ENCODE results near the gene STK11. TPM values are rescaled to one million over a fixed set of nuclear protein-coding genes. Genes with fewer than 3 reads are reported as not detected.

STK11 gene
- total RNA-seq, 1 experiment from 2014 or later: 56.7 TPM

DNA sequence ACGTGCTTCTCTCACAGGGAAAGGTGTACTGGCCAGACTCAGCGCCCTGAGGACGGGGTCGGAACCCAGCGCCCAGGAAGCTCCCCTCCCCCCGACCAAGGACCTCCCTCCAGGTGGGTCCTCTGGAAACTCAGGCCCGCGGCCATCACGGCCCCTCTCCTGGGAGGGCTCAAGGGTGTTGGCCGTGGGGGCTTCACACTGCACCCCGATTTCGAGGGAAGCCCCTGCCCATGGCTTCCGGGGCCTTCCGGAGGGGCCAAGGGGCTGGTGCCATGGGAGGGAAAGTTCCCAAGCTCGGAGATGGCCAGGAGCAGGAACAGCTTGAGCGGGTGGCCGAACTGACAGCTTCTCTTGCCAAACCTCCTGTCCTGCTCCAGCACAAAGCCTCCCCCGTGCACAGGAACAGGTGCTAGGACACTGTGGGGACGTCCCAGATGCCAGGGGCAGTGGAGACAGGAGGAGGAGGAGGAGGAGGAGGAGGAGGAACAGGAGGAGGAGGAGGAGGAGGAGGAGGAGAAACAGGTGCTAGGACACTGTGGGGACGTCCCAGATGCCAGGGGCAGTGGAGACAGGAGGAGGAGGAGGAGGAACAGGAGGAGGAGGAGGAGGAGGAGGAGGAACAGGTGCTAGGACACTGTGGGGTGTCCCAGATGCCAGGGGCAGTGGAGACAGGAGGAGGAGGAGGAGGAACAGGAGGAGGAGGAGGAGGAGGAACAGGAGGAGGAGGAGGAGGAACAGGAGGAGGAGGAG lies 41.5 kb upstream of the STK11 start:
- H3K27ac Mint-ChIP-seq (ENCODE audit: unreplicated experiment): no peak overlapping the region
- intact Hi-C loops (cut with micrococcal nuclease; ENCODE audit: unreplicated experiment): no loop called here
- no peaks in the 10 kb centered on the region for H3K9me3 Mint-ChIP-seq (ENCODE audit: unreplicated experiment)
- H3K27me3 ChIP-seq (replicated peaks; ENCODE audit: control insufficient read depth, insufficient read depth, low read length): no peaks in the 10 kb centered on the region
- BruUV-seq (replicated peaks): no TSS peak
- H3K27me3 Mint-ChIP-seq (ENCODE audit: insufficient read depth, unreplicated experiment): no peaks in the 10 kb centered on the region
- H3K4me3 Mint-ChIP-seq (ENCODE audit: unreplicated experiment): no peak overlapping the region
- H3K9me3 ChIP-seq: no peaks in the 10 kb centered on the region
- no peak for DNase-seq
- peaks cover 1% of the 10 kb centered on the region for H3K36me3 ChIP-seq (ENCODE audit: control insufficient read depth, insufficient read depth, low read length)
- POLR2A ChIA-PET: no interaction called here
- peaks cover 5% of the 10 kb centered on the region for H3K4me1 Mint-ChIP-seq (ENCODE audit: low read depth, unreplicated experiment)
- H3K4me3 ChIP-seq (ENCODE audit: low read depth, low read length): no peak overlapping the region
- CTCF ChIA-PET: no interaction called here
- TF ChIP-seq, protein P1, sequence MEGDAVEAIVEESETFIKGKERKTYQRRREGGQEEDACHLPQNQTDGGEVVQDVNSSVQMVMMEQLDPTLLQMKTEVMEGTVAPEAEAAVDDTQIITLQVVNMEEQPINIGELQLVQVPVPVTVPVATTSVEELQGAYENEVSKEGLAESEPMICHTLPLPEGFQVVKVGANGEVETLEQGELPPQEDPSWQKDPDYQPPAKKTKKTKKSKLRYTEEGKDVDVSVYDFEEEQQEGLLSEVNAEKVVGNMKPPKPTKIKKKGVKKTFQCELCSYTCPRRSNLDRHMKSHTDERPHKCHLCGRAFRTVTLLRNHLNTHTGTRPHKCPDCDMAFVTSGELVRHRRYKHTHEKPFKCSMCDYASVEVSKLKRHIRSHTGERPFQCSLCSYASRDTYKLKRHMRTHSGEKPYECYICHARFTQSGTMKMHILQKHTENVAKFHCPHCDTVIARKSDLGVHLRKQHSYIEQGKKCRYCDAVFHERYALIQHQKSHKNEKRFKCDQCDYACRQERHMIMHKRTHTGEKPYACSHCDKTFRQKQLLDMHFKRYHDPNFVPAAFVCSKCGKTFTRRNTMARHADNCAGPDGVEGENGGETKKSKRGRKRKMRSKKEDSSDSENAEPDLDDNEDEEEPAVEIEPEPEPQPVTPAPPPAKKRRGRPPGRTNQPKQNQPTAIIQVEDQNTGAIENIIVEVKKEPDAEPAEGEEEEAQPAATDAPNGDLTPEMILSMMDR (IDR thresholded peaks at IDR 0.05; ENCODE audit: insufficient read depth in 1 of 2, low read depth in 1 of 2, low read length in 1 of 2, severe bottlenecking in 1 of 2, unreplicated experiment in 1 of 2): no peak
- no peaks in the 10 kb centered on the region for H3K4me1 ChIP-seq
- peaks cover 22% of the 10 kb centered on the region for H3K36me3 Mint-ChIP-seq (ENCODE audit: insufficient read depth, unreplicated experiment)

DNA sequence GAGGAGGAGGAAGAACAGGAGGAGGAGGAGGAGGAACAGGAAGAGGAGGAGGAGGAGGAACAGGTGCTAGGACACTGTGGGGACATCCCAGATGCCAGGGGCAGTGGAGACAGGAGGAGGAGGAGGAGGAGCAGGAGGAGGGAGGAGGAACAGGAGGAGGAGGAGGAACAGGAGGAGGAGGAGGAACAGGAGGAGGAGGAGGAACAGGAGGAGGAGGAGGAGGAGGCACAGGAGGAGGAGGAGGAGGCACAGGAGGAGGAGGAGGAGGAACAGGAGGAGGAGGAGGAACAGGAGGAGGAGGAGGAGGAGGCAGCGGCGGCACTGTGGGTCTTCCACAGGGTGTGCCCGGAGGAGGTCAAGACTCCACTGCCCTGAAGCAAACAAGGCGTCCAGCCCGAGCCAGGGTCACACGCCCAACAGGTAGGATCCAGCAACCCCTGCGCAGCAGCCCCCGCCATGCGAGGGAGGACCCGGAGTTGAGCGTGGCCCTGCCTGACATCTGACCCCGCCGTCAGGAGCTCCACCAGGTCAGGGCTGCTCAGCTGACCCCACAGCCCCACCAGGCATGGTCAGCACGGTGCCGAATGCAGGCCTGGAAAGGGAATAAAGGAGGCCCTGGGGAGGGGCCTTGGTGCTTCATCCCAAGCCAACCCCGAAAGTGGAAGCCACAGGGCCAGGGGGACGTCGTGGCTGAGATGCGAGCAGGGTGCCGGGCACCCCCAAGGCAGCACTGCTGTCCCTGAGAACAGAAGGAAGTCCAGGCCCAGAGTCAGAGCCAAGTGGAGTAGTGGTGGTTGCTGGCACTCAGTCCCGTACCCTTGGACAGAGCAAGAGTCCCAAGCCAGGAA lies 40.7 kb upstream of the STK11 start:
- peaks cover 1% of the 10 kb centered on the region for H3K36me3 ChIP-seq (ENCODE audit: control insufficient read depth, insufficient read depth, low read length)
- ChIA-PET CTCF (no interaction called here), POLR2A (no interaction called here)
- no peak overlapping the region for H3K4me3 Mint-ChIP-seq (ENCODE audit: unreplicated experiment)
- no peak overlapping the region for H3K4me3 ChIP-seq (ENCODE audit: low read depth, low read length)
- no peak for DNase-seq
- no peak overlapping the region for H3K27ac Mint-ChIP-seq (ENCODE audit: unreplicated experiment)
- H3K4me1 ChIP-seq: 0 out of 2 replicates have a peak, but pooled peaks cover 3% of the 10 kb centered on the region
- H3K4me1 Mint-ChIP-seq (ENCODE audit: low read depth, unreplicated experiment): peaks cover 5% of the 10 kb centered on the region
- H3K27me3 Mint-ChIP-seq (ENCODE audit: insufficient read depth, unreplicated experiment): no peaks in the 10 kb centered on the region
- no TSS peak for BruUV-seq (replicated peaks)
- peaks cover 23% of the 10 kb centered on the region for H3K36me3 Mint-ChIP-seq (ENCODE audit: insufficient read depth, unreplicated experiment)
- no peaks in the 10 kb centered on the region for H3K27me3 ChIP-seq (replicated peaks; ENCODE audit: control insufficient read depth, insufficient read depth, low read length)
- intact Hi-C loops (cut with micrococcal nuclease; ENCODE audit: unreplicated experiment): no loop called here
- no peaks in the 10 kb centered on the region for H3K9me3 ChIP-seq
- H3K9me3 Mint-ChIP-seq (ENCODE audit: unreplicated experiment): no peaks in the 10 kb centered on the region
- TF ChIP-seq, protein P1 (IDR thresholded peaks at IDR 0.05; ENCODE audit: insufficient read depth in 1 of 2, low read depth in 1 of 2, low read length in 1 of 2, severe bottlenecking in 1 of 2, unreplicated experiment in 1 of 2): no peak

DNA sequence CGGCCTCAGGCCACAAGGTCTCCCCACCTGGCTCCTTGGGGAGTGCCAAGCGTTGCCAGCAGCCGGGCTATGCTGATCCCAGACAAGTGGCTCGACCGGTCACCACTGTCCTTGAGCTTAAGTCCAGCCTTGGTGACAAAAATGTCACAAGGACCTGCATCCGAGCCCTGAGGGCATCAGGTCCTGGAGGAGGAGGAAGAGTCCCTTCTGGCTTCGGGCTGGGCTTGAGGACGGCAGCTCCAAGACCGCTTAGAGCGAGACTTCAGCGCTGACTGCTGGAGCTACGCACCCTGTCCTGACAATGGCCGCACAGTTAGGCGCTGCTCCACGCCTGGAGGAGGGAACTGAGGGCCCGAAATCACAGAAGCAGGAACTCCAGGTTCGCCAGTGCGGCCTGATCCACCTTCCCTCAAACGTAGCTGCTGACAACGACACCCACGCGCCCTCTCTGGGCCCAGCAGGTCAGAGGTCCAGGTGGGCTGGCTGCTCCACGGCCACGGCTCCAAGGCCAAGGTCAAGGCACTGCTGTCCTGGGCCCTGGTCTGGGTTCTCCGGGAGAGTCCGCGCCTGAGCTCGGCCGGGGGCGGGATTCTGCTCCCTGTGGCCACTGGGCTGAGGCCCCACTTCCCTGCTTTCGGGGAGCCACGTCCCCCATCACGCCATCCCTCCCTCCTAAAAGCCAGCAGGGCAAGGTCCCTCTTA lies 38.6 kb upstream of the STK11 start:
- no peaks in the 10 kb centered on the region for H3K27me3 Mint-ChIP-seq (ENCODE audit: insufficient read depth, unreplicated experiment)
- Histone ChIP-seq H3K36me3 (ENCODE audit: control insufficient read depth, insufficient read depth, low read length) (no peaks in the 10 kb centered on the region), H3K27me3 (replicated peaks; ENCODE audit: control insufficient read depth, insufficient read depth, low read length) (no peaks in the 10 kb centered on the region), H3K4me1 (0 out of 2 replicates have a peak, but pooled peaks cover 3% of the 10 kb centered on the region), H3K4me3 (ENCODE audit: low read depth, low read length) (no peak overlapping the region), H3K9me3 (no peaks in the 10 kb centered on the region)
- H3K36me3 Mint-ChIP-seq (ENCODE audit: insufficient read depth, unreplicated experiment): peaks cover 17% of the 10 kb centered on the region
- TF ChIP-seq, protein P1 (IDR thresholded peaks at IDR 0.05; ENCODE audit: insufficient read depth in 1 of 2, low read depth in 1 of 2, low read length in 1 of 2, severe bottlenecking in 1 of 2, unreplicated experiment in 1 of 2): no peak
- no TSS peak for BruUV-seq (replicated peaks)
- H3K4me3 Mint-ChIP-seq (ENCODE audit: unreplicated experiment): no peak overlapping the region
- POLR2A ChIA-PET: interaction anchor here (0.6 kb wide), 1 partner anchor 139 kb away, joined by 8 read pairs; no protein-coding TSS in a partner anchor
- H3K27ac Mint-ChIP-seq (ENCODE audit: unreplicated experiment): no peak overlapping the region
- intact Hi-C loops (cut with micrococcal nuclease; ENCODE audit: unreplicated experiment): no loop called here
- H3K4me1 Mint-ChIP-seq (ENCODE audit: low read depth, unreplicated experiment): peaks cover 14% of the 10 kb centered on the region
- no peaks in the 10 kb centered on the region for H3K9me3 Mint-ChIP-seq (ENCODE audit: unreplicated experiment)
- no peak for DNase-seq
- CTCF ChIA-PET: no interaction called here
